K562 (cell line): ENCODE measurements around the gene ATP6V1A. TPM values are rescaled to one million over a fixed set of nuclear protein-coding genes. Genes with fewer than 3 reads are reported as not detected.
A peak's percentile ranks its signal among the peaks of the same experiment; 100 is the strongest.

Experiments used
- ATF3 ChIP-seq, 2 experiments: fragments of 450-650 bp in 1 of 2; sonication (generic) in 1 of 2; formaldehyde crosslinking in 1 of 2; IDR thresholded peaks in 1 of 2; conservative IDR thresholded peaks in 1 of 2; 2 replicates each; pipeline versions ENCODE4 v1.6.1 to v1.8.1; 2016 to 2023; ENCODE audit warnings: mild to moderate bottlenecking in 2 of 2, moderate library complexity in 2 of 2, inconsistent platforms in 1 of 2, missing genetic modification reagents in 1 of 2
- BMI1 ChIP-seq: fragments of 150-350 bp; IDR thresholded peaks from 2 replicates; pipeline ENCODE4 v1.6.1; 2014; ENCODE audit warnings: low read length
- DLX4 ChIP-seq: fragments of 250-450 bp; sonication (Bioruptor Pico); IDR thresholded peaks from 2 replicates; pipeline ENCODE4 v1.6.1; 2021; ENCODE audit warnings: mild to moderate bottlenecking
- ESRRA ChIP-seq: fragments of 450-650 bp; IDR thresholded peaks from 2 replicates; pipeline ENCODE4 v1.6.1; 2014; ENCODE audit warnings: low read depth, mild to moderate bottlenecking, moderate library complexity, borderline replicate concordance
- HDGF ChIP-seq: fragments of 450-650 bp; IDR thresholded peaks from 2 replicates; pipeline ENCODE4 v1.6.1; 2016
- HMG20B ChIP-seq: fragments of 250-450 bp; sonication (Bioruptor Pico); IDR thresholded peaks from 2 replicates; pipeline ENCODE4 v1.5.0; 2021; ENCODE audit warnings: mild to moderate bottlenecking
- MCM3 ChIP-seq: fragments of 450-650 bp; IDR thresholded peaks from 2 replicates; pipeline ENCODE4 v1.6.1; 2016
- MEF2D ChIP-seq: conservative IDR thresholded peaks from 2 replicates; pipeline ENCODE4 v1.6.1; 2016; ENCODE audit warnings: low read depth, missing genetic modification characterization, missing compliant biosample characterization
- NFRKB ChIP-seq: fragments of 450-650 bp; IDR thresholded peaks from 2 replicates; pipeline ENCODE4 v1.6.1; 2016; ENCODE audit warnings: low read depth
- PHF8 ChIP-seq: fragments of 200-600 bp; sonication (generic); IDR thresholded peaks from 2 replicates; pipeline ENCODE4 v1.6.1; 2012; ENCODE audit warnings: mixed run types, mild to moderate bottlenecking, inconsistent platforms, low read length, moderate library complexity, borderline replicate concordance
- PKNOX1 ChIP-seq: fragments of 450-650 bp; IDR thresholded peaks from 2 replicates; pipeline ENCODE4 v1.6.1; 2016
- POLR2AphosphoS5 ChIP-seq: IDR thresholded peaks from 2 replicates; pipeline ENCODE4 v1.6.1; 2011; ENCODE audit warnings: mild to moderate bottlenecking, low read depth, low read length, moderate library complexity; ENCODE audit not compliant: control insufficient read depth, insufficient read depth
- RAD51 ChIP-seq: fragments of 450-650 bp; IDR thresholded peaks from 2 replicates; pipeline ENCODE4 v1.7.1; 2016; ENCODE audit warnings: low read depth, mild to moderate bottlenecking, borderline replicate concordance
- RFX1 ChIP-seq: fragments of 450-650 bp; IDR thresholded peaks from 2 replicates; pipeline ENCODE4 v1.6.1; 2016; ENCODE audit warnings: mild to moderate bottlenecking, moderate library complexity
- SAFB ChIP-seq: fragments of 200-400 bp; formaldehyde crosslinking; IDR thresholded peaks from 2 replicates; pipeline ENCODE4 v1.6.1; 2017; ENCODE audit warnings: low read depth, low read length, borderline replicate concordance
- ZBTB2 ChIP-seq: fragments of 450-650 bp; IDR thresholded peaks from 2 replicates; pipeline ENCODE4 v1.6.1; 2016; ENCODE audit warnings: antibody characterized with exemption
- ZNF408 ChIP-seq: fragments of 250-450 bp; sonication (Bioruptor Pico); IDR thresholded peaks from 2 replicates; pipeline ENCODE4 v1.4.0; 2020; ENCODE audit warnings: low read depth, mild to moderate bottlenecking, moderate library complexity
- ZNF507 ChIP-seq: conservative IDR thresholded peaks from 2 replicates; pipeline ENCODE4 v1.6.1; 2017; ENCODE audit warnings: missing genetic modification characterization, missing compliant biosample characterization
- ZNF609 ChIP-seq: sonication (generic); formaldehyde crosslinking; IDR thresholded peaks from 2 replicates; pipeline ENCODE4 v1.8.1; 2023; ENCODE audit warnings: missing genetic modification reagents, mild to moderate bottlenecking, borderline replicate concordance
- ZNF830 ChIP-seq: fragments of 250-450 bp; sonication (Bioruptor Pico); IDR thresholded peaks from 2 replicates; pipeline ENCODE4 v1.5.0; 2021; ENCODE audit warnings: mild to moderate bottlenecking
- polyA plus RNA-seq, 8 experiments: library from polyadenylated mRNA; depleted of rRNA in 4 of 8; stranded (reverse) in 5 of 8; unstranded in 3 of 8; fragments of >200 nt; fragmentation: Nextera tagmentation in 2 of 8; fragmentation: Illumina TruSeq in 1 of 8; extraction: Ambion mirVana in 2 of 8; extraction: Trizol in 1 of 8; gene quantifications; 2 replicates each; pipeline versions ENCODE4 v1.2.1 to v1.2.3, GENCODE V29; 2011 to 2014; ENCODE audit warnings: inconsistent platforms in 1 of 8, missing spikeins in 1 of 8
- total RNA-seq, 7 experiments: library from RNA; depleted of rRNA in 6 of 7; stranded (reverse); fragments of >200 nt in 6 of 7; fragmentation: Illumina TruSeq in 2 of 7; extraction: Trizol in 2 of 7; gene quantifications; 2 replicates each; pipeline versions ENCODE4 v1.2.1 to v1.2.3, GENCODE V29; 2011 to 2021; ENCODE audit warnings: low replicate concordance in 1 of 7

Gene ATP6V1A
- total and polyA plus RNA-seq, 9 of the 15 experiments (the other 6 are each of a cell fraction or from before 2014, with no cell fraction given), result 23.6 to 57.1 (median 39.9) TPM

GRCh38 chr3:113746548-113747282, at the start of gene ATP6V1A (continued):
- no peak for TF ChIP-seq ZNF609 (CRISPR knock-in tag)
- TF ChIP-seq NFRKB, result no peak; the same call in none of the 2 replicates
- TF ChIP-seq ZBTB2, result no peak
- peak; percentile 59 for TF ChIP-seq ESRRA
- TF ChIP-seq HDGF, result no peak
- TF ChIP-seq PHF8, result peak; percentile 40; the same call in 1 of the 2 replicates
- no peak for TF ChIP-seq ATF3 (IDR thresholded peaks at IDR 0.05)
- TF ChIP-seq ATF3 (CRISPR knock-in tag; conservative IDR thresholded peaks at IDR 0.05), result no peak
- TF ChIP-seq HMG20B (CRISPR knock-in tag), result no peak
- TF ChIP-seq MCM3, result no peak
- no peak for TF ChIP-seq BMI1
- no peak for TF ChIP-seq ZNF408
- TF ChIP-seq ZNF830 (CRISPR knock-in tag), result no peak
- TF ChIP-seq POLR2AphosphoS5, result 0 out of 2 replicates have a peak, but pooled peaks have one; percentile 32
- TF ChIP-seq MEF2D, result 0 out of 2 replicates have a peak, but pooled peaks have one; percentile 29
- peak; percentile 28; the same call in 1 of the 2 replicates for TF ChIP-seq RFX1
- peak; percentile 92 for TF ChIP-seq RAD51
- no peak for TF ChIP-seq SAFB
- no peak; the same call in 1 of the 2 replicates for TF ChIP-seq PKNOX1
- TF ChIP-seq DLX4 (CRISPR knock-in tag), result no peak
- no peak for TF ChIP-seq ZNF507 (tag)
